Measurements from ENCODE around the gene MACROD2. TPM values are rescaled to one million over a fixed set of nuclear protein-coding genes. Genes with fewer than 3 reads are reported as not detected.

Gene MACROD2
- total RNA-seq, 4 donors from 2014 or later, result 2.1 to 28.1 (median 12.6) TPM

GRCh38 chr20:14470977-14471661 lies 475.8 kb downstream of the MACROD2 start:
- H3K4me1 ChIP-seq, result no peaks in the 10 kb centered on the region
- H3K27ac ChIP-seq, result no peak overlapping the region
- H3K36me3 ChIP-seq, result no peaks in the 10 kb centered on the region

GRCh38 chr20:14477125-14477524 lies 481.8 kb downstream of the MACROD2 start:
- Histone ChIP-seq H3K27me3 (no peaks in the 10 kb centered on the region), H3K36me3 (no peaks in the 10 kb centered on the region), H3K27ac (no peak overlapping the region), H3K9me3 (no peaks in the 10 kb centered on the region), H3K4me1 (no peaks in the 10 kb centered on the region), H3K4me3 (no peak overlapping the region)
- intact Hi-C loops (cut with DNase I; ENCODE audit: low total_unique reads), result no loop called here
- no peak for DNase-seq
- no peak for TF ChIP-seq POLR2A (IDR thresholded peaks at IDR 0.05)
- TF ChIP-seq, protein P1, sequence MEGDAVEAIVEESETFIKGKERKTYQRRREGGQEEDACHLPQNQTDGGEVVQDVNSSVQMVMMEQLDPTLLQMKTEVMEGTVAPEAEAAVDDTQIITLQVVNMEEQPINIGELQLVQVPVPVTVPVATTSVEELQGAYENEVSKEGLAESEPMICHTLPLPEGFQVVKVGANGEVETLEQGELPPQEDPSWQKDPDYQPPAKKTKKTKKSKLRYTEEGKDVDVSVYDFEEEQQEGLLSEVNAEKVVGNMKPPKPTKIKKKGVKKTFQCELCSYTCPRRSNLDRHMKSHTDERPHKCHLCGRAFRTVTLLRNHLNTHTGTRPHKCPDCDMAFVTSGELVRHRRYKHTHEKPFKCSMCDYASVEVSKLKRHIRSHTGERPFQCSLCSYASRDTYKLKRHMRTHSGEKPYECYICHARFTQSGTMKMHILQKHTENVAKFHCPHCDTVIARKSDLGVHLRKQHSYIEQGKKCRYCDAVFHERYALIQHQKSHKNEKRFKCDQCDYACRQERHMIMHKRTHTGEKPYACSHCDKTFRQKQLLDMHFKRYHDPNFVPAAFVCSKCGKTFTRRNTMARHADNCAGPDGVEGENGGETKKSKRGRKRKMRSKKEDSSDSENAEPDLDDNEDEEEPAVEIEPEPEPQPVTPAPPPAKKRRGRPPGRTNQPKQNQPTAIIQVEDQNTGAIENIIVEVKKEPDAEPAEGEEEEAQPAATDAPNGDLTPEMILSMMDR (IDR thresholded peaks at IDR 0.05), result no peak

More at GRCh38 chr20:14470977-14471661, 475.8 kb downstream of the MACROD2 start:
- no peak for DNase-seq
- intact Hi-C loops (cut with DNase I; ENCODE audit: low total_unique reads), result no loop called here
- TF ChIP-seq, protein P1 (IDR thresholded peaks at IDR 0.05), result no peak
- no peak for TF ChIP-seq POLR2A (IDR thresholded peaks at IDR 0.05)
- Histone ChIP-seq H3K4me3 (no peak overlapping the region), H3K27me3 (no peaks in the 10 kb centered on the region), H3K9me3 (no peaks in the 10 kb centered on the region)

- Histone ChIP-seq H3K27ac (no peak overlapping the region), H3K4me3 (no peak overlapping the region), H3K4me1 (no peaks in the 10 kb centered on the region), H3K27me3 (no peaks in the 10 kb centered on the region), H3K9me3 (no peaks in the 10 kb centered on the region), H3K36me3 (no peaks in the 10 kb centered on the region)
- intact Hi-C loops (cut with DNase I; ENCODE audit: low total_unique reads), result no loop called here
- no peak for DNase-seq
- no peak for TF ChIP-seq POLR2A (IDR thresholded peaks at IDR 0.05)
These were observed 482.8 kb downstream of the MACROD2 start for GRCh38 chr20:14478126-14478525.

- Histone ChIP-seq H3K4me3 (no peak overlapping the region), H3K27ac (no peak overlapping the region), H3K4me1 (no peaks in the 10 kb centered on the region), H3K9me3 (no peaks in the 10 kb centered on the region), H3K36me3 (no peaks in the 10 kb centered on the region), H3K27me3 (no peaks in the 10 kb centered on the region)
- intact Hi-C loops (cut with DNase I; ENCODE audit: low total_unique reads), result no loop called here
- no peak for DNase-seq
- TF ChIP-seq, protein P1 (IDR thresholded peaks at IDR 0.05), result no peak
- TF ChIP-seq POLR2A (IDR thresholded peaks at IDR 0.05), result no peak
These were observed 486.5 kb downstream of the MACROD2 start for GRCh38 chr20:14481863-14482262.

DNA sequence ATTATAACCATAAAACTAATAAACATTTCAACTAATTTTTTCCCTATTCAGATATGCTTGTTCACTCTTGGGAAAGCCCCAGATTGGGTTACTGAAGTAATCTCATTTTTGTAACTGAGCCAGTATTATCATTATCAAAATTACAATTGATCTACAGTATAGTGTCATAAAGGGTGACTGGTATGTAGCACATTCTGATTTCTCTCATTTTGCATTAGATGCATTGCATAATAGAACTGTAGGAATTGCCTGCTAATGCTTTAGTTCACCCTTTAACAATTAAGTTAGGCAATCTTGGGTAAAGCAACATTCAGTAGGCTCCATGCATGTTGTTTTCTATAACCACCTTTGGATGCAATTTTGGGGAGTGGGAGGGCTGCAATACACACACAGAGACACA lies 492.9 kb downstream of the MACROD2 start:
- intact Hi-C loops (cut with DNase I; ENCODE audit: low total_unique reads), result no loop called here
- no peak for DNase-seq
- Histone ChIP-seq H3K27ac (no peak overlapping the region), H3K36me3 (no peaks in the 10 kb centered on the region), H3K9me3 (no peaks in the 10 kb centered on the region), H3K4me1 (no peaks in the 10 kb centered on the region), H3K4me3 (no peak overlapping the region), H3K27me3 (no peaks in the 10 kb centered on the region)
- no peak for TF ChIP-seq POLR2A (IDR thresholded peaks at IDR 0.05)
- TF ChIP-seq, protein P1 (IDR thresholded peaks at IDR 0.05), result no peak

Measured in uterus (tissue), 4 donors.